Activated CD8-positive, alpha-beta memory T cell treated with anti-CD3 and anti-CD28 coated beads, Interleukin-2, amount 50 U/mL, for 1 hour (primary cell): ENCODE results near the gene IFNG.

ENCODE experiments used
- DNase-seq: peaks from one replicate; pipeline ENCODE4 v3.0.0-alpha.2; 2020; ENCODE audit errors: extremely low read depth

Gene IFNG

GRCh38 chr12:68115281-68115680 is 44.3 kb downstream of the IFNG start:
- DNase-seq, result no peak

- no peak for DNase-seq
These were observed 44.9 kb downstream of the IFNG start for GRCh38 chr12:68114606-68115005.

- DNase-seq, result no peak
These were observed 45.9 kb downstream of the IFNG start for GRCh38 chr12:68113644-68114043.

- no peak for DNase-seq
These were observed 47.5 kb downstream of the IFNG start for GRCh38 chr12:68111995-68112394.

- no peak for DNase-seq
These were observed 49.9 kb downstream of the IFNG start for GRCh38 chr12:68109444-68110217.

- DNase-seq, result no peak
These were observed 50.5 kb downstream of the IFNG start for GRCh38 chr12:68109001-68109400.

- no peak for DNase-seq
These were observed 52.9 kb downstream of the IFNG start for GRCh38 chr12:68106660-68107059.

GRCh38 chr12:68106160-68106559 is 53.4 kb downstream of the IFNG start:
- no peak for DNase-seq
